IPS-20b (cell line): Measurements from ENCODE around the gene NIT1.
A peak's percentile ranks its signal among the peaks of the same experiment; 100 is the strongest.

Experiments used
- H3K27ac ChIP-seq: one replicate; pipeline ENCODE4 v1.5.1; 2013; ENCODE audit warnings: low read length
- H3K27me3 ChIP-seq: 2 replicates; pipeline ENCODE4 v1.6.1; 2013; ENCODE audit warnings: mild to moderate bottlenecking, low read length, inconsistent platforms; ENCODE audit not compliant: insufficient read depth
- H3K36me3 ChIP-seq: 2 replicates; pipeline ENCODE4 v1.6.1; 2013; ENCODE audit warnings: low read depth, mild to moderate bottlenecking, inconsistent platforms, low read length, moderate library complexity; ENCODE audit not compliant: insufficient read depth
- H3K4me1 ChIP-seq: 2 replicates; pipeline ENCODE4 v1.6.1; 2013; ENCODE audit warnings: mild to moderate bottlenecking, control low read depth, inconsistent platforms, low read length, moderate library complexity; ENCODE audit not compliant: insufficient read depth
- H3K4me3 ChIP-seq: 2 replicates; pipeline ENCODE4 v1.5.1; 2013; ENCODE audit warnings: mild to moderate bottlenecking, low read length, inconsistent platforms
- H3K9ac ChIP-seq: 2 replicates; pipeline ENCODE4 v1.6.1; 2013; ENCODE audit warnings: low read depth, mild to moderate bottlenecking, inconsistent platforms, low read length, moderate library complexity
- H3K9me3 ChIP-seq: 2 replicates; pipeline ENCODE4 v1.6.1; 2013; ENCODE audit warnings: mild to moderate bottlenecking, low read depth, low read length, inconsistent platforms; ENCODE audit not compliant: insufficient read depth

The NIT1 gene

GRCh38 chr1:161161652-161162051, 43.7 kb downstream of the NIT1 start:
- no peaks in the 10 kb centered on the region for H3K27me3 ChIP-seq
- peaks cover 56% of the 10 kb centered on the region for H3K36me3 ChIP-seq
- H3K4me3 ChIP-seq, result no peak overlapping the region
- no peaks in the 10 kb centered on the region for H3K4me1 ChIP-seq
- H3K9me3 ChIP-seq, result no peaks in the 10 kb centered on the region
- H3K27ac ChIP-seq, result no peak overlapping the region
- no peak overlapping the region for H3K9ac ChIP-seq

- H3K4me1 ChIP-seq, result no peaks in the 10 kb centered on the region
- no peak overlapping the region for H3K27ac ChIP-seq
- no peak overlapping the region for H3K4me3 ChIP-seq
- no peaks in the 10 kb centered on the region for H3K9me3 ChIP-seq
- H3K27me3 ChIP-seq, result no peaks in the 10 kb centered on the region
- H3K9ac ChIP-seq, result no peak overlapping the region
- H3K36me3 ChIP-seq, result peaks cover 52% of the 10 kb centered on the region
Observed at GRCh38 chr1:161162052-161162451, 44.1 kb downstream of the NIT1 start.

GRCh38 chr1:161162806-161163205, 44.9 kb downstream of the NIT1 start:
- no peak overlapping the region for H3K27ac ChIP-seq

GRCh38 chr1:161163793-161164192, 45.9 kb downstream of the NIT1 start:
- Histone ChIP-seq H3K4me3 (no peak overlapping the region), H3K36me3 (peaks cover 36% of the 10 kb centered on the region), H3K27me3 (no peaks in the 10 kb centered on the region), H3K27ac (no peak overlapping the region), H3K9me3 (no peaks in the 10 kb centered on the region), H3K9ac (no peak overlapping the region), H3K4me1 (no peaks in the 10 kb centered on the region)

More at GRCh38 chr1:161162806-161163205, 44.9 kb downstream of the NIT1 start:
- H3K27me3 ChIP-seq, result no peaks in the 10 kb centered on the region
- no peaks in the 10 kb centered on the region for H3K9me3 ChIP-seq
- no peak overlapping the region for H3K9ac ChIP-seq
- no peak overlapping the region for H3K4me3 ChIP-seq
- no peaks in the 10 kb centered on the region for H3K4me1 ChIP-seq
- H3K36me3 ChIP-seq, result peaks cover 45% of the 10 kb centered on the region

GRCh38 chr1:161164901-161165610, 47.2 kb downstream of the NIT1 start:
- Histone ChIP-seq H3K4me1 (no peaks in the 10 kb centered on the region), H3K36me3 (peaks cover 47% of the 10 kb centered on the region), H3K9ac (peak overlapping the region; percentile 71; the same call in 1 of the 2 replicates), H3K27me3 (no peaks in the 10 kb centered on the region), H3K4me3 (peak overlapping the region; percentile 91), H3K9me3 (no peaks in the 10 kb centered on the region), H3K27ac (no peak overlapping the region)

GRCh38 chr1:161165742-161166668, 48.1 kb downstream of the NIT1 start, which contains the start of gene PPOX:
TSS of gene PPOX (plus strand) at chr1:161166426. CDS start at chr1:161166848, 422 bp downstream.
- Histone ChIP-seq H3K27me3 (no peaks in the 10 kb centered on the region), H3K36me3 (peaks cover 56% of the 10 kb centered on the region), H3K9ac (peak within 1 kb of the TSS; percentile 89), H3K4me3 (peak within 1 kb of the TSS; percentile 91), H3K9me3 (no peaks in the 10 kb centered on the region), H3K4me1 (no peaks in the 10 kb centered on the region), H3K27ac (no peak within 1 kb of the TSS)

- Histone ChIP-seq H3K27ac (no peak overlapping the region), H3K36me3 (peaks cover 62% of the 10 kb centered on the region), H3K9me3 (no peaks in the 10 kb centered on the region), H3K27me3 (no peaks in the 10 kb centered on the region), H3K4me1 (no peaks in the 10 kb centered on the region), H3K9ac (peak overlapping the region; percentile 89), H3K4me3 (peak overlapping the region; percentile 91)
Observed at GRCh38 chr1:161166669-161167548, 49.0 kb downstream of the NIT1 start.

- Histone ChIP-seq H3K4me1 (no peaks in the 10 kb centered on the region), H3K27ac (no peak overlapping the region), H3K27me3 (no peaks in the 10 kb centered on the region), H3K36me3 (peaks cover 61% of the 10 kb centered on the region), H3K4me3 (no peak overlapping the region), H3K9me3 (no peaks in the 10 kb centered on the region), H3K9ac (no peak overlapping the region)
Observed at GRCh38 chr1:161168906-161169305, 51.0 kb downstream of the NIT1 start.
